ENCODE results near the gene TMEM164.

DNA sequence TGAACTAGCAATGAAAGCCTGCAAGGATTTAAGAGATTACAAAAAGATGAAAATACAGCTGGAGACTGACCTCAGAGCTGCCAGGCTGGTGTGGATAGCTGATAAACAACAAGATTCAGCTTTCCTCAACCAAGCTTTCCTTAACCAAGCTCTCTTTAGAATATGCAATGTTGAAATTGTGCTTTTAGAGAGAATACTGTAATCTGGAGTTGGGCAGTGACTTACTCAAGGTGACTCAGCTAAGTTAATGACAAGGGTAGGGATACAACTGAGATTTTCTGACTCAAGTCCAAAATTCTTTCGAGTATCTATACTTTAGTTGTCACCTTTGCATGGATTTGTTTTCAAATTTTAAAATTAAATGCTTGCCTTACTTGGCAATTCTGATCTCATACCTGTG lies 217.0 kb downstream of the TMEM164 start:
- TF ChIP-seq, protein P1, sequence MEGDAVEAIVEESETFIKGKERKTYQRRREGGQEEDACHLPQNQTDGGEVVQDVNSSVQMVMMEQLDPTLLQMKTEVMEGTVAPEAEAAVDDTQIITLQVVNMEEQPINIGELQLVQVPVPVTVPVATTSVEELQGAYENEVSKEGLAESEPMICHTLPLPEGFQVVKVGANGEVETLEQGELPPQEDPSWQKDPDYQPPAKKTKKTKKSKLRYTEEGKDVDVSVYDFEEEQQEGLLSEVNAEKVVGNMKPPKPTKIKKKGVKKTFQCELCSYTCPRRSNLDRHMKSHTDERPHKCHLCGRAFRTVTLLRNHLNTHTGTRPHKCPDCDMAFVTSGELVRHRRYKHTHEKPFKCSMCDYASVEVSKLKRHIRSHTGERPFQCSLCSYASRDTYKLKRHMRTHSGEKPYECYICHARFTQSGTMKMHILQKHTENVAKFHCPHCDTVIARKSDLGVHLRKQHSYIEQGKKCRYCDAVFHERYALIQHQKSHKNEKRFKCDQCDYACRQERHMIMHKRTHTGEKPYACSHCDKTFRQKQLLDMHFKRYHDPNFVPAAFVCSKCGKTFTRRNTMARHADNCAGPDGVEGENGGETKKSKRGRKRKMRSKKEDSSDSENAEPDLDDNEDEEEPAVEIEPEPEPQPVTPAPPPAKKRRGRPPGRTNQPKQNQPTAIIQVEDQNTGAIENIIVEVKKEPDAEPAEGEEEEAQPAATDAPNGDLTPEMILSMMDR (conservative IDR thresholded peaks at IDR 0.05 in 1 of 2, IDR thresholded peaks at IDR 0.05 in 1 of 2; ENCODE audit: low read depth in 1 of 2, low read length in 2 of 2) = no peak
- TF ChIP-seq EZH2 (IDR thresholded peaks at IDR 0.05; ENCODE audit: low read length, missing control alignments) = no peak
